GM19397 (cell line): ENCODE measurements around the gene NCKAP5.
A peak's percentile ranks its signal among the peaks of the same experiment; 100 is the strongest.
"Not testable (repeated sequence)": the region's sequence is repeated elsewhere in the genome, so short reads cannot be mapped to it uniquely, and the experiment has no call there.

Experiments used
- ATAC-seq: cut with Tn5 transposase; IDR thresholded peaks from one replicate; pipeline ENCODE4 v1.9.1; 2021; ENCODE audit warnings: mild to moderate bottlenecking, moderate library complexity; ENCODE audit not compliant: unreplicated experiment

The NCKAP5 gene

DNA sequence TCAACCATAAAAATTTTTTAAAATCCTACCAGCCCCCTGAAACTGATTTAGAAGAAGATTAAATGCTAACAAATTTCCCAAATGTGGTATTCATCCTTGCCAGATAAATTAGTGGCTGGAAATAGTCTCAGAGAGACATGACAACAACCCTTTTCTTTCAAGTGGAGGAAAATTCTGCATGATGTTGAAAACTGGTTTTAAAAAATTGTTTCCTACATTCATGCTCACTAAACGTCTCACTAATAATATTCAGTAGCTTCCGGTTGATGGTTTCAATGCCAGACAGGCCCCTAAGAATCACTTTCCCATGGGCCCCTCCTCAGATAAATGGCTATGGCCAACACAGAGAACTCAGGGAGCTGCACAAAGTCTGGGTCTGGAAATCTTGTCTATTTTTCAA, 43.2 kb downstream of the NCKAP5 start:
- no peak for ATAC-seq

GRCh38 chr2:133523406-133523805, 44.9 kb downstream of the NCKAP5 start:
- no peak for ATAC-seq

GRCh38 chr2:133522204-133522603, 46.1 kb downstream of the NCKAP5 start:
- ATAC-seq: no peak

- ATAC-seq: no peak
Observed at GRCh38 chr2:133521146-133521745, 47.0 kb downstream of the NCKAP5 start.

DNA sequence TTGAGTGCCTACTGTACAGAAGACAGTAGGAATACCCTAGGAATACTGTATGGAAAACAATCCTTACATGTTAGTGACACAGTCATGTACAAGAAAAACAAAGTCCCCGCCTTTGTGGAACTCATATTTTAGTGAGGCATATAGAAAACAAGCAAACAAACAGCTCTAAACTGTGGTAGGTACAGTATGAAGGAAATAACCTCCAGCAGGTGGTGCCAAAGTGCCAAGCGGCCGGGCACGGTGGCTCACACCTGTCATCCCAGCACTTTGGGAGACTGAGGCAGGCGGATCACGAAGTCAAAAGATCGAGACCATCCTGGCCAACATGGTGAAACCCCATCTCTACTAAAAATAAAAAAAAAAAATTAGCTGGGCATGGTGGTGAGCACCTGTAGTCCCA, 48.6 kb downstream of the NCKAP5 start:
- not testable (repeated sequence) for ATAC-seq

GRCh38 chr2:133518700-133519344, 49.4 kb downstream of the NCKAP5 start:
- ATAC-seq: no peak

DNA sequence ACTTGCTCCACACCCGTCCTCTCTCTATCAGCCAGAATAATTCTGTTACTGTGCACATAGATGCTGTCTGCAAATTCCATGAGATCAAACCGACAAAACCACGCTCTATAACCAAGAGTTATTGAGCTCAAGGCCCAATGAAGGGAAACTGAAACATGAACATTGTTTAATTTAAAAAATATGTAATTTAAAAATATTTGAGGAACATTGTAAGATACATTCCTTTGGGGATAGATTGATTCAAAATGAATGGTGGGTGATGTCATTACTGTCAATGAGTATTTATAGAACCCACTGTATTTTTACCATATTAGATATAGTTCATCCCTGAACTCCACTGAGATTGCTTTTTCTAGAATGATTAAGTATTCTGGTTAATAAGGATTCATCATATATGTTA, 50.4 kb downstream of the NCKAP5 start:
- no peak for ATAC-seq

- ATAC-seq: no peak
Observed at GRCh38 chr2:133516405-133517026, 51.7 kb downstream of the NCKAP5 start.

- ATAC-seq: no peak
Observed at GRCh38 chr2:133515271-133515670, 53.0 kb downstream of the NCKAP5 start.

- ATAC-seq: no peak
Observed at GRCh38 chr2:133513893-133514292, 54.4 kb downstream of the NCKAP5 start.

DNA sequence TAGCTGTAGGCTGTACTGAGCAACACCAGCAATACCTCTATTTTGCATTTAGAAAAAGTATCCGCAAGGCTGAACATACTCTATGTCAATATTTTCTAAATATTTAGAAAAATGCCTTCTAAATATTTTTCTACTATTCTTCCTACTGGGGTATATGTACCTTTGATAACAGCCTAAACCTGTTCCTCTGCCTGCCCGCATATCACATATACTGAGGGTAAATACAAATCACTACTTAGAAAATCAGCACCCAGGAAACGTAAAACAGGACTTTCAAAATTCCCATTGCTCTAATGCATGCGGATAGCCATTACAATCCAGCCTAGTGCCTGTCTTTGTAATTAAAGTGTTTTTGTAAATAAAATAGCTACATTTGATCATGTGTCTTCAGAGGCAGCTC, 56.1 kb downstream of the NCKAP5 start:
- ATAC-seq: no peak

DNA sequence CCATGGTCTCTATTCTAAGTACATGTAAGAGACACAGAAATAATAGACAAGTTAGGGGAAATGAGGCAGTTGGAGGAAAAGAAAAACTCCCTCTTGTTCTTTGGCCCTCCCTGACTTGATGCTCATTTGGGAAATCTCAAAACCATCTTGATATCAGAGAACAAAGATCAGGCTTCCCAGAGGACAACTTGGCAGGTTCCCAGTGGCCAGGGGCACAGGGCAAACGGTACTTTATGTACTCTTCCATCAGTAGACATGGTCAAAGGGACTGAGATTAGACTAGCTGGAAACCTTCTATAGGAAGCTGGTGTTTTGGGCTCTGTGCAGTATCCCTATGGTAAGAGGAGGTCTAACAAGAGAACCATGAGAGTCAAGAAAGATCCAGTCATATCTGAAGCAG, 56.6 kb downstream of the NCKAP5 start:
- no peak for ATAC-seq

GRCh38 chr2:133509777-133510176, 58.5 kb downstream of the NCKAP5 start:
- no peak for ATAC-seq

GRCh38 chr2:133508546-133509165, 59.6 kb downstream of the NCKAP5 start:
- no peak for ATAC-seq

DNA sequence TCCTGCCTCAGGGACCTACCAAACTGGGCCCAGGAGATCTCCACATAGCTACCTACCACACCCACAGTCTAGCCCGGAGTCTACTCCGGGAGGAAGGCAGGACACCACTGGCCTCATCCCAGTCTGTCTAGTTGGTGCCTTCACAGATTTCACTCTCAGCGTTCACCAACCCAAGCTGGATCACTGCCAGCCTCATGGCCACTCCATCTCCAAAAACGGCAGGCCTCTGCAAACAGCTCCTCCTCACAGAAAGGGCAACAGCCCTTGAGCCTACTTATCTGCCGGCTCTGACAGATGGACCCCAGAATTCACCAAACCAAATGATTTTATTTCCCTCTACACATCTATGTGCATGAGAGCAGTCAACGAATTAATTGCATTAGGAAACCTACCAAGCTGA, 61.3 kb downstream of the NCKAP5 start:
- no peak for ATAC-seq

GRCh38 chr2:133504566-133505505, 63.4 kb downstream of the NCKAP5 start:
- ATAC-seq: no peak

DNA sequence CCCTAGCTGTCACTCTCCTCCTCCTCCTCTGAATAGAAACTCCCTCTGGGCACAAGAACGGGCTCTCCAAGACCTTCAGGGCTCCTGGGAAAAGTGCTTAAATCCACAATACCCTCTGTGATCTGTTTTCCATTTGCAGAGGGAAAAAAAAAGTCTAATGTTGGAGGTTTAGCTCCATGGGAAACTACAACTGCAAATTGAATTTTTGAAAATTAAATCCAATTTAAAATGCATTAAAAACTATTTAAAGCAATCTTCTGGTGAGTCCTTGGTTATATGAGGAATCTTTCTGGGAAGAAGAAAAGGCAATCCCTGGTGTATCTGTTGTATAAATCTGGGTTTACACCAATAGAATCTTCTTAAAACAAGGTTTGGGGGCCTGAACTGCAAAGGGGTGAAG, 64.3 kb downstream of the NCKAP5 start:
- no peak for ATAC-seq

- ATAC-seq: peak; percentile 69
Observed at GRCh38 chr2:133503323-133503722, 64.9 kb downstream of the NCKAP5 start.

GRCh38 chr2:133502678-133503077, 65.6 kb downstream of the NCKAP5 start:
- ATAC-seq: no peak

GRCh38 chr2:133500917-133501316, 67.3 kb downstream of the NCKAP5 start:
- no peak for ATAC-seq
